IMR-90 (cell line): Measurements from ENCODE around the gene ORAI3. TPM values are rescaled to one million over a fixed set of nuclear protein-coding genes. Genes with fewer than 3 reads are reported as not detected.

Experiments used
- ATAC-seq: fragments of 200-7000 bp; cut with Tn5 transposase; 2 replicates; pipeline ENCODE4 v1.9.1; 2020; ENCODE audit warnings: low read depth, mild to moderate bottlenecking, moderate library complexity
- BruUV-seq: library from RNA; stranded (reverse); fragments of 400-500 nt; replicated peaks from 2 replicates; lab custom pipeline; 2021; lab: Mats Ljungman, UMichigan
- CTCF ChIA-PET: fragments of 300-600 bp; formaldehyde crosslinking; extraction: SDS; loops from one replicate; lab custom pipeline; 2021; ENCODE audit warnings: antibody characterized with exemption; lab: Yijun Ruan, JAX
- POLR2A ChIA-PET: fragments of 300-600 bp; sonication (Branson Sonifier 250); formaldehyde crosslinking; loops from one replicate; lab custom pipeline; 2022; ENCODE audit warnings: antibody characterized with exemption; ENCODE audit not compliant: unreplicated experiment; lab: Charles Lee
- DNase-seq: peaks from one replicate; pipeline ENCODE4 v3.0.0; 2013
- H2AFZ ChIP-seq: replicated peaks from 2 replicates; pipeline ENCODE3; 2013; ENCODE audit warnings: low read length, mild to moderate bottlenecking; ENCODE audit not compliant: poor library complexity
- H2AK5ac ChIP-seq: 2 replicates; pipeline ENCODE4 v1.6.1; 2013; ENCODE audit warnings: low read depth, low read length, inconsistent platforms
- H2AK9ac ChIP-seq: replicated peaks from 2 replicates; pipeline ENCODE3; 2013; ENCODE audit warnings: mild to moderate bottlenecking, low read depth, low read length, moderate library complexity; ENCODE audit not compliant: poor library complexity
- H2BK120ac ChIP-seq: 2 replicates; pipeline ENCODE4 v1.6.1; 2013; ENCODE audit warnings: low read depth, low read length, inconsistent platforms
- H2BK15ac ChIP-seq: 3 replicates; pipeline ENCODE4 v1.6.1; 2013; ENCODE audit warnings: low read depth, low read length, inconsistent platforms
- H2BK20ac ChIP-seq: 2 replicates; pipeline ENCODE4 v1.6.1; 2013; ENCODE audit warnings: low read depth, mild to moderate bottlenecking, inconsistent platforms, low read length, moderate library complexity
- H2BK5ac ChIP-seq: 2 replicates; pipeline ENCODE4 v1.6.1; 2013; ENCODE audit warnings: mild to moderate bottlenecking, low read depth, low read length, inconsistent platforms; ENCODE audit not compliant: poor library complexity, severe bottlenecking
- H3K14ac ChIP-seq: replicated peaks from 2 replicates; pipeline ENCODE4 v1.6.1; 2013; ENCODE audit warnings: low read depth, low read length, inconsistent platforms
- H3K18ac ChIP-seq: 2 replicates; pipeline ENCODE4 v1.6.1; 2013; ENCODE audit warnings: low read depth, low read length, control low read depth
- H3K23ac ChIP-seq: 2 replicates; pipeline ENCODE4 v1.6.1; 2013; ENCODE audit warnings: low read depth, low read length, inconsistent platforms
- H3K27ac ChIP-seq: 2 replicates; pipeline ENCODE4 v1.5.1; 2013; ENCODE audit warnings: mild to moderate bottlenecking, control low read depth, low read length; ENCODE audit not compliant: insufficient read depth
- H3K27me3 ChIP-seq: 2 replicates; pipeline ENCODE4 v1.6.1; 2013; ENCODE audit warnings: low read length; ENCODE audit not compliant: control insufficient read depth, insufficient read depth
- H3K36me3 ChIP-seq: 2 replicates; pipeline ENCODE4 v1.6.1; 2013; ENCODE audit warnings: low read length, mixed read lengths; ENCODE audit not compliant: control insufficient read depth, insufficient read depth
- H3K4ac ChIP-seq: 2 replicates; pipeline ENCODE4 v1.6.1; 2013; ENCODE audit warnings: low read depth, low read length, inconsistent platforms
- H3K4me1 ChIP-seq: 2 replicates; pipeline ENCODE4 v1.6.1; 2013; ENCODE audit warnings: low read length, mixed read lengths; ENCODE audit not compliant: control insufficient read depth, insufficient read depth
- H3K4me2 ChIP-seq: 2 replicates; pipeline ENCODE4 v1.6.1; 2013; ENCODE audit warnings: low read depth, mild to moderate bottlenecking, control low read depth, low read length, moderate library complexity
- H3K4me3 ChIP-seq: 2 replicates; pipeline ENCODE4 v1.5.1; 2013; ENCODE audit warnings: low read depth, mild to moderate bottlenecking, control low read depth, low read length, moderate library complexity; ENCODE audit not compliant: insufficient read depth
- H3K56ac ChIP-seq: 2 replicates; pipeline ENCODE4 v1.6.1; 2013; ENCODE audit warnings: low read length, inconsistent platforms; ENCODE audit not compliant: insufficient read depth; ENCODE audit errors: extremely low read depth
- H3K79me1 ChIP-seq, 2 experiments: 2 replicates each; pipeline ENCODE4 v1.6.1; 2013; ENCODE audit warnings: low read length in 2 of 2, inconsistent platforms in 1 of 2, low read depth in 1 of 2
- H3K9ac ChIP-seq: 2 replicates; pipeline ENCODE4 v1.6.1; 2013; ENCODE audit warnings: low read depth, low read length, control low read depth
- H3K9me1 ChIP-seq: 2 replicates; pipeline ENCODE4 v1.6.1; 2013; ENCODE audit warnings: low read length, inconsistent platforms; ENCODE audit not compliant: insufficient read depth
- H3K9me3 ChIP-seq: 2 replicates; pipeline ENCODE4 v1.6.1; 2013; ENCODE audit warnings: low read length; ENCODE audit not compliant: control insufficient read depth, insufficient read depth
- H4K20me1 ChIP-seq: 2 replicates; pipeline ENCODE4 v1.6.1; 2013; ENCODE audit warnings: low read length, inconsistent platforms; ENCODE audit not compliant: insufficient read depth
- H4K5ac ChIP-seq: 2 replicates; pipeline ENCODE4 v1.6.1; 2013; ENCODE audit warnings: mild to moderate bottlenecking, low read depth, low read length, control low read depth
- H4K8ac ChIP-seq, 2 experiments: 2 replicates each; pipeline ENCODE4 v1.6.1; 2013; ENCODE audit warnings: low read depth in 2 of 2, low read length in 2 of 2, control low read depth in 1 of 2, inconsistent platforms in 1 of 2
- H4K91ac ChIP-seq: 2 replicates; pipeline ENCODE4 v1.6.1; 2013; ENCODE audit warnings: low read depth, low read length, inconsistent platforms; ENCODE audit not compliant: insufficient read depth
- BHLHE40 ChIP-seq: fragments of 150-350 bp; IDR thresholded peaks from 2 replicates; pipeline ENCODE4 v1.6.1; 2016; ENCODE audit warnings: mild to moderate bottlenecking, low read depth, low read length
- CEBPB ChIP-seq: IDR thresholded peaks from 2 replicates; pipeline ENCODE4 v1.6.1; 2012; ENCODE audit warnings: low read depth, low read length, improper control_type of control experiment
- MAZ ChIP-seq: IDR thresholded peaks from 2 replicates; pipeline ENCODE4 v1.6.1; 2012; ENCODE audit warnings: low read depth, mild to moderate bottlenecking, low read length, improper control_type of control experiment, moderate library complexity, borderline replicate concordance
- POLR2A ChIP-seq: IDR thresholded peaks from 2 replicates; pipeline ENCODE4 v1.6.1; 2012; ENCODE audit warnings: mild to moderate bottlenecking, low read depth, low read length
- RFX5 ChIP-seq: IDR thresholded peaks from 2 replicates; pipeline ENCODE4 v1.8.0; 2012; ENCODE audit warnings: low read depth, mild to moderate bottlenecking, low read length, moderate library complexity
- SMC3 ChIP-seq: fragments of 150-350 bp; IDR thresholded peaks from 2 replicates; pipeline ENCODE4 v1.6.1; 2016; ENCODE audit warnings: low read depth, mild to moderate bottlenecking, antibody characterized with exemption, low read length, moderate library complexity
- WGBS, 2 experiments: methylation state at CpG; one replicate each; pipeline versions ENCODE4 v1.1.5 to v1.1.7; 2013; ENCODE audit warnings: missing lambda C conversion rate in 2 of 2; ENCODE audit not compliant: insufficient read length in 1 of 2; ENCODE audit errors: extremely low coverage in 2 of 2; 5-methylcytosine and 5-hydroxymethylcytosine counted together
- dilution Hi-C: fragments of 300-500 bp; cut with HindIII; formaldehyde crosslinking; loops from one replicate; pipeline ENCODE4 v1.14.3; 2018; ENCODE audit warnings: low sequenced_read_pairs; ENCODE audit not compliant: unreplicated experiment
- in situ Hi-C: fragments of 300-500 bp; cut with MboI; formaldehyde crosslinking; loops from 3 replicates; pipeline ENCODE4 v1.14.3; 2019; ENCODE audit warnings: low sequenced_read_pairs, inconsistent platforms, mixed read lengths
- intact Hi-C: fragments of 100-400 bp; cut with micrococcal nuclease; formaldehyde crosslinking; loops from 2 replicates; pipeline ENCODE4 v1.10.0; 2022
- polyA plus RNA-seq, 3 experiments: library from polyadenylated mRNA; depleted of rRNA; stranded (reverse); fragments of >200 nt; gene quantifications; 2 replicates each; pipeline ENCODE4 v1.2.3, GENCODE V29; 2012; ENCODE audit warnings: low replicate concordance in 1 of 3
- total RNA-seq: library from RNA; depleted of rRNA; stranded (reverse); fragments of >200 nt; gene quantifications from 2 replicates; pipeline ENCODE4 v1.2.3, GENCODE V29; 2012

ORAI3 gene
- total and polyA plus RNA-seq, 2 of the 4 experiments (the other 2 are of a cell fraction): 6.8 to 16.9 TPM

DNA sequence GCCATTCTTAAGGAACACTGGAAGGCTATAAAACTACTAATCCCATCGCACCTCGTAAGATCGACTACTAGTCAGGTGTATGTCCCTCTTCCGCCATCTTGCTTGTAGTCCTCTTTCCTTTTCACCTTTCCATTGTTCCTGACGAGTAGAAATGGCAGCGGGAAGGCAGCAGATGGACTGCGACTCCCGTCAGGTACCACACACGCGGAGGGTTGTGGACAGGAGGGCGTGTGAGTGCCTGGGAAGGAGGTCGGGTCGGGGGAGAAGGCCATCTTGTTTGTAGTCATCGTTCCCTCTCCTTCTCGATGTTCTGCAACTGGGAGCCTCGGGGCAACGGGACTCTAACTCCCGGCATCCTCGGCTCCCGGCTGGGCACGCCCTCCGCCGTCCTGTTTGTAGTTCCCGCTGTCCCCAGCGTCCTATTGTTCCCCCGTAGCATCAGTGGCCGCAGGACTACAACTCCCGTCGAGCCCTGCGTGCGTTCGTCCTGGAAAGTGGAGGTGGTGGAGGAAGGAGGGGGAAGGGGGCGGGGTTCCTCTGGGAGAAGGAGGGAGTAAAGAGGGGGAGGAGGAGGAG, 25.8 kb upstream of the ORAI3 start:
- Histone ChIP-seq H3K27me3 (no peaks in the 10 kb centered on the region), H2BK20ac (peak overlapping the region; percentile 65), H3K14ac (peak overlapping the region; percentile 94), H3K27ac (peak overlapping the region; percentile 94), H2BK120ac (peak overlapping the region; percentile 92), H3K23ac (peak overlapping the region; percentile 87), H4K91ac (peak overlapping the region; percentile 98), H2BK5ac (peak overlapping the region; percentile 97), H3K4me2 (peak overlapping the region; percentile 72), H2AFZ (peak overlapping the region; percentile 99), H3K9me1 (no peaks in the 10 kb centered on the region), H4K8ac (peak overlapping the region; percentile 83 to 99), H3K79me1 (peaks cover 4 to 39% of the 10 kb centered on the region in 2 experiments; a peak in 2 of 4 replicates), H3K4ac (peak overlapping the region; percentile 98), H3K9me3 (no peaks in the 10 kb centered on the region), H3K56ac (peak overlapping the region; percentile 92), H2AK5ac (peak overlapping the region; percentile 100), H3K4me3 (peak overlapping the region; percentile 59), H3K36me3 (peaks cover 10% of the 10 kb centered on the region; the same call in 1 of the 2 replicates), H4K20me1 (peaks cover 4% of the 10 kb centered on the region; the same call in 1 of the 2 replicates), H3K4me1 (peaks cover 2% of the 10 kb centered on the region; the same call in 1 of the 2 replicates), H3K18ac (peak overlapping the region; percentile 88), H2AK9ac (peak overlapping the region; percentile 98), H4K5ac (peak overlapping the region; percentile 96), H2BK15ac (peak overlapping the region; percentile 94; the same call in 2 of the 3 replicates), H3K9ac (peak overlapping the region; percentile 77)
- TF ChIP-seq MAZ (peak; percentile 95), RFX5 (no peak), SMC3 (no peak), CEBPB (0 out of 2 replicates have a peak, but pooled peaks have one; percentile 8), BHLHE40 (no peak), POLR2A (peak; percentile 78)
- no TSS peak for BruUV-seq
- ChIA-PET POLR2A (interaction anchor here (0.6 to 0.7 kb wide), 3 partner anchors 48 to 238 kb away, joined by 3 to 5 read pairs (median 4); no protein-coding TSS in a partner anchor), CTCF (interaction anchor here (1.1 kb wide), 1 partner anchor 19 kb away, joined by 4 read pairs; no protein-coding TSS in a partner anchor)
- dilution Hi-C loops (no loop called here), intact Hi-C loops (loop anchor here (5.0 kb wide), 2 partner anchors 161 to 226 kb away; partner anchors contain the start of genes CFAP119, RNF40 and SRCAP), in situ Hi-C loops (no loop called here)
- DNase-seq (peak; percentile 99), ATAC-seq (peak; percentile 79)
- 0% methylated on average over 16 of the region's 33 CpGs; no CpG with 5 or more reads in 1 of the 2 experiments for WGBS, 2 experiments
